Measurements from ENCODE around the gene NDNF. TPM values are rescaled to one million over a fixed set of nuclear protein-coding genes. Genes with fewer than 3 reads are reported as not detected.

The NDNF gene
- 2.5 TPM for total RNA-seq
- long read RNA-seq = 0 reads

GRCh38 chr4:121072224-121073003 lies at the start of gene NDNF:
TSS of gene NDNF (minus strand) at chr4:121072535. CDS start at chr4:121045837, 26,698 bp downstream.
- DNase-seq (ENCODE audit: low spot score) = no peak

- no peak for DNase-seq (ENCODE audit: low spot score)
Measured at GRCh38 chr4:121119715-121120114, 47.4 kb upstream of the NDNF start.

- no peak for DNase-seq (ENCODE audit: low spot score)
Measured at GRCh38 chr4:121118344-121118743, 46.0 kb upstream of the NDNF start.

GRCh38 chr4:121114756-121115155 lies 42.4 kb upstream of the NDNF start:
- no peak for DNase-seq (ENCODE audit: low spot score)

GRCh38 chr4:121112530-121112929 lies 40.2 kb upstream of the NDNF start:
- DNase-seq (ENCODE audit: low spot score) = no peak

GRCh38 chr4:121108557-121108956 lies 36.2 kb upstream of the NDNF start:
- DNase-seq (ENCODE audit: low spot score) = no peak

GRCh38 chr4:121107507-121107906 lies 35.2 kb upstream of the NDNF start:
- no peak for DNase-seq (ENCODE audit: low spot score)

- DNase-seq (ENCODE audit: low spot score) = no peak
Measured at GRCh38 chr4:121100093-121100775, 27.9 kb upstream of the NDNF start.

GRCh38 chr4:121098266-121098665 lies 25.9 kb upstream of the NDNF start:
- DNase-seq (ENCODE audit: low spot score) = no peak

GRCh38 chr4:121096629-121097028 lies 24.3 kb upstream of the NDNF start:
- no peak for DNase-seq (ENCODE audit: low spot score)

GRCh38 chr4:121096191-121096590 lies 23.9 kb upstream of the NDNF start:
- DNase-seq (ENCODE audit: low spot score) = no peak

- no peak for DNase-seq (ENCODE audit: low spot score)
Measured at GRCh38 chr4:121094297-121094966, 22.1 kb upstream of the NDNF start.

GRCh38 chr4:121093261-121093660 lies 20.9 kb upstream of the NDNF start:
- DNase-seq (ENCODE audit: low spot score) = no peak

GRCh38 chr4:121091941-121092340 lies 19.6 kb upstream of the NDNF start:
- no peak for DNase-seq (ENCODE audit: low spot score)

GRCh38 chr4:121088867-121089266 lies 16.5 kb upstream of the NDNF start:
- no peak for DNase-seq (ENCODE audit: low spot score)

GRCh38 chr4:121079376-121079775 lies 7.0 kb upstream of the NDNF start:
- DNase-seq (ENCODE audit: low spot score) = no peak

GRCh38 chr4:121077496-121077895 lies 5.2 kb upstream of the NDNF start:
- no peak for DNase-seq (ENCODE audit: low spot score)

GRCh38 chr4:121076416-121076815 lies 4.1 kb upstream of the NDNF start:
- DNase-seq (ENCODE audit: low spot score) = no peak

GRCh38 chr4:121073672-121074381 lies 1.5 kb upstream of the NDNF start:
- DNase-seq (ENCODE audit: low spot score) = no peak

GRCh38 chr4:121073004-121073435 lies 685 bp upstream of the NDNF start:
- no peak for DNase-seq (ENCODE audit: low spot score)

- DNase-seq (ENCODE audit: low spot score) = no peak
Measured at GRCh38 chr4:121071640-121072223, 603 bp downstream of the NDNF start.
